NCI-H226 (cell line): ENCODE results near the gene UBE2S.
"Not testable (repeated sequence)": the region's sequence is repeated elsewhere in the genome, so short reads cannot be mapped to it uniquely, and the experiment has no call there.

Experiments
- DNase-seq: peaks from one replicate; pipeline ENCODE4 v3.0.0-alpha.2; 2015

The UBE2S gene

DNA sequence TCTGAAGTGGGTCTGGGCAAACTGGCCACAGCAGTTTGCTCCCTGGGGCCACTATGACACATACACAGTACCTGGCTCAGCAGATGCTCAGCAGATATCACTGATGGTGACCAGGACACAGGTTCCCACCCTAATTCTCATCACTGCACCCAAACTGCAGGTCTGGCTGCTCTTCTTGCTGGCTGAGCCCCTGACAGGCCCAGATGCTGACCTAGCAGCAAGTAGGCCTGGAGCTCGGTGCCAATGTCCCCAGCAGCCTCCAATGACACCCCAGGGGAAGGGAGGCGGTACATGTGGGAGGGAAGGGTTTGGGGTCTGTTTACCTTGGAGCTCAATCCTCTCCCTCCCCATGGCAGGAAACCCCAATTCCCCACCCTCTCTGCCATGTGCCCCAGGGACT is 5.1 kb downstream of the UBE2S start:
- DNase-seq: no peak

DNA sequence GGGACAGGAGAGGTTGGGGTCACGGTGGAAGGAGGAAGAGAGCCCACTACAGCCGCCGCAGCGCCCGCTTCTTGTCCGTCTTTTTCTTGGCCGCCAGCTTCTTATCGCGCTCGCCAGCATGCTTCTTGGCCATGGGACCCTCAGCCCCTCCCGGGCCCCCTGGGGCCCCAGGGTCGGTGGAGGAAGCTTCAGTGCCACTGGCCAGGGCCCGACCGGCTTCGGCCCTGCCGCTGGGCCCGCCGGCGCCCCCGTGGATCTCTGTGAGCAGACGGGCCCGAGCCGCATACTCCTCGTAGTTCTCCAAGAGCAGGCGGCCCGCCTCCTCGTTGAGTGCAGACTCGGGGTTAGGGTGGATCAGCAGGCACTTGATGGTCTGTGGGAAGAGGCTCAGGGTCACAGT is 6.2 kb downstream of the UBE2S start:
- DNase-seq: not testable (repeated sequence)

DNA sequence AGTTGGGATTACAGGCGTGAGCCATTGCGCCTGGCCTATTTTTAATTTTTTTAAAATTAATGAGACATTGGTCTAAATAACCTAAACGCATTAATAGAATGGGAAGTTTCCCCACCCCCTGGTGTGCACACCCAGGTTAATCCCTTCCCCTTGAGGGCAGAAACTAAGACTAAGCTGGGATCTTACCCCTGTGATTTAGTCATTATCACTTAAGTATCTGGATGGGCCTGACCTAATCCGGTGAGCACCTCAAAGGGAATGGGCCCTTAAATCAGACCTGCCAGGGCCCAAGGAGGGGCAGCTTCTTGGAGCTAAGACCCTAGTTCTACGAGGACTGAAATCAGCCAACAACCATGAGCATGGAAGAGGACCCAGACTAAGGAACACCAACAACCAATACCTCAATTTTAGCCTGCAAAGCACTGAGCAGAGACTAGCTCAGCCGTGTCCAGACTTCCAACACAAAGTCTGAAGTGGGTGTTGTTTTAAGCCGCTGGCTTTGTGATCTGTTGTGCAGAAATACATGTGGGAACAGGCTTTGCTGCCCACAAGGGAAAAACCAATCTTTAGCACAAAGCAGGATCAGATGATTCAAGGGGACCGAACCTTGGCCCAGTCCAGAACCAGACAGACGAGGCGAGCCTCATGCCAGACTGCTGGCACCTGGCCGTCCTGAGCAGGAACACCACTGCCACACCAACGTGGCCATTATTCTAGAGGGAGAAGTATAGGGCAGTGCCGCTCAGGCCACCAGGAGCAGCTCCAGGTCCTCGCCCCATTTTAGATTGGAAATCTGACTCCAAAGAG is 7.1 kb downstream of the UBE2S start:
- no peak for DNase-seq

DNA sequence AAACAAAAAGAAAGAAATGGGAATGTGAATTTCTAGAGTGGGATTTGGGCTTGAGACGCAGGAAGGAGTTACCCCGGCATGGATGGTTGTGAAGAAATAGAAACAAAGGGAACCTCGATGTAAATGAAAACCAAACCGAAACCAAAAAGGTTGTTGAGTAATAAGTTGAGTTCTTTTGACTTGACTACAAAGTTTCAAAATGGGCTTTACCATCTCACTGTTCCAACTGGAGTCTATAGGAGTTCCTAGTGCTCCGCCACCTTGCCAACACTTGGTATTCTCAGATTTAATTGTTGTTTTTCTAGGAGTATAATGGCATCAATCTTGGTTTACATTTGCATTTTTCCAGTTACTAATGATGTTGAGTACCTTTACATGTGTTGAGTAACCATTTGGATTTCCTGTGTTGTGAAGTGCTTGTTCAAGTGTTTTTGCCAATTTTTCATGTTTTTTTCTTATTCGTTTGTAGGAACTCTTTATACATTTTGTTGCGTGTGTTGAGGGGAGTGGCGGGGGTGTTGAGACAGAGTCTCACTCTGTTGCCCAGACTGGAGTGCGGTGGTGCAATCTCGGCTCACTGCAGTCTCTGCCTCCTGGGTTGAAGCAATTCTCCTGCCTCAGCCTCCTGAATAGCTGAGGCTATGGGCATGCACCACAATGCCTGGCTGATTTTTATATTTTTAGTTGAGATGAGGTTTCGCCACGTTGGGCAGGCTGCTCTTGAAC is 9.2 kb downstream of the UBE2S start:
- no peak for DNase-seq

DNA sequence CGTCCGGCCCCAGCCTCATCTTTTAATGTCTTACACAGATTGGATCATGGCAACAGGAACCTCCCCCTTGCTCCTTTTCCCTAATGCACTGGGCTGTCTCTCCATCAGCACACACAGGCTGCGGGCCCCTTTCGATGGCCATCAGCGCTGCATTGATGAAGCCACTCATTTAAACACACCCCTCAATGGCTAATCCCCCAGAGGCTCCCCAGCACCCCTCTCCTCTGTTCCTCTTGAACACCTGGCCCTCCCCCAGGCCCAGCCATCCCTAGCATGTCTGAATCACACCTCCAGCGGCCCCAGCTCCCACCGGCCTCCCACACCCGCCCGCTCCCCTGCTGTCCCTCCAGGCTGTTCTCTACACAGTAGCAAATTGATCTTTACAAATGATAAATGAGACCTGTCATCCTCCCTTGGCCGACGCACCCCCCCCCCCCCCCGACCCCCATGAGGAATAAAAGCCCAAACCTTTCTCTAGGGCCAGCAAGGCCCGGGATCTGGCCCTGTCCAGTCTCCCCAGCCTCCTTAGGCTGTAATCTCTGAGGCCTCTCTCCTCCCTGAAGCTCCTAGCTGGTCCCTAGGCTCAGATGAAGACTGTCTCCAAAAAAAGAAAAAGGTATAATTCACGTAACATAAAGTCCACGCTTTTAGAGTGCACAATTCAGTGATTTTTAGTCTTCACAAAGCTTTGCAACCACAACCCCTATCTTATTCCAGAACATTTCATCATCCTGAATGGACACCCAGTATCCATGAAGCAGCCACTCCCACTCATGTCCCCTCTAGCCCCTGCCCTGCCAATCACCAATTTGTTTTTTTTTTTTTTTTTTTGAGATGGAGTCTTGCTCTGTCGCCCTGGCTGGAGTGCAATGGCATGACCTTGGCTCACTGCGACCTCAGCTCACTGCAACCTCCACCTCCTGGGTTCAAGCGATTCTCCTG is 14.5 kb downstream of the UBE2S start:
- DNase-seq: no peak

DNA sequence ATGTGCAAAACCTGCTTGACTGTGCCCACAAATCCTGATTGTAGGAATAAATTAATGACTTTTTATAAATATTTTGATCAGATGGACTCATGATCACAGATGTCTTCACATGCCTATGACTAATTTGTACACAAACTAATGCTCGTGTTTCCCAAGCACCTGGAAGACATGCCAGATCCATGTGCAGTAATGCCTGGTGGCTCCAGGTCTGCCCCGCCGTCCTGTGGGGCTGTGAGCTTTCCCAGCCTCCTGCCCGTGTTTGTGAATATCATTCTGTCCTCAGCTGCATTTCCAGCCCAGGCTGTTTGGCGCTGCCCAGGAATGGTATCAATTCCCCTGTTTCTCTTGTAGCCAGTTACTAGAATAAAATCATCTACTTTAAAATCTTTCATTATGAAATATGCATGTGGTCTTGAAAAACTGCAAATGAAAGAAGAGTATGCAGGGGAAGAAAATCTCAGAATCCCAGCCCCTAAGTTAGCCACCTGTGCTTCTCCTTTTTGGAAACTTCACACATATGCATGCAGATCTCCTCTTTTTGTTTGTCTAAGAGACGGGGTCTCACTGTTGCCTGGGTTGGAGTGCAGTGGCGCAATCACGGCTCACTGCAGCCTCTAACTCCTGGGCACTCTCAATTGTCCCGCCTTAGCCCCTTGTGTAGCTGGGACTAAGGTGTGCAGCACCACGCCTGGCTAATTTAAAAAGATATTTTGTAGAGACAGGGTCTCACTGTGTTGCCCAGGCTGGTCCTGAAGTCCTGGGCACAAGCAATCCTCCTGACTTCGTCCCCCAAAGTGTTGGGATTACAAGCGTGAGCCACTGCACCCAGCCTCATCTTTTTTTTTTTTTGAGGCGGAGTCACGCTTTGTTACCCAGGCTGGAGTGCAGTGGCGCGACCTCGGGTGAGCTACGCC is 15.6 kb downstream of the UBE2S start:
- DNase-seq: no peak

DNA sequence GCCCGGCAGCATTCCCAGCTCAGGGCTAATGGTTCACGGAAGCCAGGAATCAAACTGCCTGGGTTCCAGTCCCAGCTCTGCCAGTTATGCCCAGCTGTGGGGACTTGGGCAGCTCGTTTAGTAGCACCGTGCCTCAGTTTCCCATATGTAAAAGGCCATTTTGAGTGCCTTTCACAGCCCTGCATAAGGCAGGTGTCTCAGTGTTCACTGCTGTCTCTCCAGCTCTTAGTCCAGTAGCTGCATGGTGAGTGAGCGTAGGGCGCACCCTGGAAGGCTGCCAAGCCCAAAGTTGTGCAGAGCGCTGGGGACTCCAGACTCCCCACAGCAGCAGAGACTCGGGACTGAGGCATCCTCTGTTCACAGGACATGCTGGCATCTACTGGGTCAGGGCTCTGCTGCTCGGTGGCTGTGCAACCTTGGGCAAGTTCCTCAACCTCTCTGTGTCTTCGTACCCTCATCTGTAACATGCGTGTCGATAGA is 16.4 kb downstream of the UBE2S start:
- no peak for DNase-seq

DNA sequence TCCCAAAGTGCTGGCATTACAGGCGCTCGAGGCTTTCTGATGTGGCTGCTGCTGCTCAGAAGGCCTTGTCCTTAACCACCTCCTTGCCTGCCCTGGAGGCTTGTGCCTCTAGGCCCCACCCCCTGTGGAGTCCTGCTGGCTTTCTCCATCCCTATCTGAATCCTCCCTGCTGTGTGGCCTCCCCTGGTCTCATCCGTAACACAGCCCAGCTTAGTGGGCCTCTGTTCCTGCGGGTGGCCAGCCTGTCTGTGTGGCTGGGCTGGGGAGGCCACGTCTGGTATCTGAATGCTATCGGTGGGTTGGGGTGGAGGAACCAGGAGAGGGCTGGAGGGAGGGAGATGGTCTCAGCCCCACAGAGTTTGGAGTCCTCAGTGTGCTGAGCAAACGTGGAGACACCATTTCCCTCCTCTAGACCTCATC is 17.1 kb downstream of the UBE2S start:
- no peak for DNase-seq

DNA sequence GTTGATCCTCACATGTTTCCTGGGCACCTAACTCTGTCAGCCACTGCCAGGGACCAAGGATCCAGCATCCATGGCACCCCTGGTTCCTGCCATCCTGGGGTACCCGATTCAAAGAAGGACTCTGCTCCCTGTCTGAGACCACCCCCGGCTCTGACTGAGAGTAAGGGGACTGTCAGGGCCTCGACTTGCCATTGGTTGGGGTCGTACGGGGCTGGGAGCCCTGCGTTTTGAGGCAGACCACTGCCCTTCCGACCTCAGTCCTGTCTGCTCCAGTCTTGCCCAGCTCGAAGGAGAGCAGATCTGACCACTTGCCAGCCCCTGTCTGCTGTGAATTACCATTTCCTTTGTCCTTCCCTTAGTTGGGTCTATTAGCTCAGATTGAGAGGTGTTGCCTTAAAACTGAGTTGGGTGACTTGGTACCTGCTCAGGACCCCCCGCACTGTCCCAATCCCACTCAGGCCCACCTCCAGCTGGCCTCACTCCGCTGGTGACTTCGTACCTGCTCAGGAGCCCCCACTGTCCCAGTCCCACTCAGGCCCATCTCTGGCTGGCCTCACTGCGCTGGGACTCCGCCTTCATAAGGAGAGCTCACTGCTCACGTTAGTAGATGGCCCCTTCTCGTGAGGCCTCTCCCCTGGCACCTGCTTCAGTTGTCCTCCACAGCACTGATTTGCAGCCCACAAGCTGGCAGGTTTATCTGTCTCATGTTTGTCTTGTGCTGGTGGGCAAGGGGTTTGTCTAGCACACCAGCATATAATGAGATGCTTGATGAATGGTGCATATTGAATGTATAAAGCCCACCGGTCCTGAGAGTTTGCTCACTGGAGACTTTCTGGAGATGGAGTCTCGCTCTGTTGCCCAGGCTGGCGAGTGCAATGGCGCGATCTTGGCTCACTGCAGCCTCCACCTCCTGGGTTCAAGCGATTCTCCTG is 17.9 kb downstream of the UBE2S start:
- DNase-seq: no peak

DNA sequence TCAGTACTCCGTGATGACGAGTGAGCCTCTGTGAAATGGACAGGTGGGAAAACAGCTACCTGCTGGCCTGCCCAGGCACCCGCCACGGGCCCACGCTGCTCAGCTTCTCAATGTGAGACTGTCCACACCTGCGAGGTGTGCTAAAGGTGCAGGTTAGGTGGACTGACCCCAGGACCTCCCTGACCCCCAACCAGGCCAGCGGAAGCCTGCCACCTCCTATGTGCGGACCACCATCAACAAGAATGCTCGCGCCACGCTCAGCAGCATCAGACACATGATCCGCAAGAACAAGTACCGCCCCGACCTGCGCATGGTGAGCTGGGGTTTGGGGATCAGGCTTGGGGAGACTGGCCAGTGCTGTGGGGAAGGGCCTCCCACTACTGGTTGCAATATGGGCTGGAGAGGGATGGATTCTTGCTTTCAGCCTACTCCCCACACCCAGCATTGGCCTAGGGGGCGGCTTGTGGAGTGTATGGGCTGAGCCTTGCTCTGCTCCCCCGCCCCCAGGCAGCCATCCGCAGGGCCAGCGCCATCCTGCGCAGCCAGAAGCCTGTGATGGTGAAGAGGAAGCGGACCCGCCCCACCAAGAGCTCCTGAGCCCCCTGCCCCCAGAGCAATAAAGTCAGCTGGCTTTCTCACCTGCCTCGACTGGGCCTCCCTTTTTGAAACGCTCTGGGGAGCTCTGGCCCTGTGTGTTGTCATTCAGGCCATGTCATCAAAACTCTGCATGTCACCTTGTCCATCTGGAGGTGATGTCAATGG is 19.7 kb downstream of the UBE2S start:
- no peak for DNase-seq

DNA sequence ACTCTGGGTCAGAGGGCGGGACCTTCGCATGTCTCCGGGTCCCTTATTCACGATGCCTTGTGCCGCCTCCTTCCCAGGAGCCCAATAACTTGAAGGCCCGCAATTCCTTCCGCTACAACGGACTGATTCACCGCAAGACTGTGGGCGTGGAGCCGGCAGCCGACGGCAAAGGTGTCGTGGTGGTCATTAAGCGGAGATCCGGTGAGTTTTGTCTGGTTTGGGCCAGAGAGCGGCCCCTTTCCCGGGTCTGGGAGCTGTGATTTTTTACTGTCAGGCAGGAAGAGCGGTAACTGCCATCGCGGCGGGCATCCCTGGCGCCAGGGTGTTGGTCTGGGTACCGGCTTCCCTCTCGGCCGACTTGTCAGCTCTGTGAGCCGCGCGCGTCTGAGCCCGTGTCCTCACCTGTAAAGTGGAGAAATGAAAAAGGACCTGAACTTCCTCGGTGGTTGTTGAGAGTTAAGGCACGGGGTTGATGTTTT is 21.1 kb downstream of the UBE2S start:
- no peak for DNase-seq

DNA sequence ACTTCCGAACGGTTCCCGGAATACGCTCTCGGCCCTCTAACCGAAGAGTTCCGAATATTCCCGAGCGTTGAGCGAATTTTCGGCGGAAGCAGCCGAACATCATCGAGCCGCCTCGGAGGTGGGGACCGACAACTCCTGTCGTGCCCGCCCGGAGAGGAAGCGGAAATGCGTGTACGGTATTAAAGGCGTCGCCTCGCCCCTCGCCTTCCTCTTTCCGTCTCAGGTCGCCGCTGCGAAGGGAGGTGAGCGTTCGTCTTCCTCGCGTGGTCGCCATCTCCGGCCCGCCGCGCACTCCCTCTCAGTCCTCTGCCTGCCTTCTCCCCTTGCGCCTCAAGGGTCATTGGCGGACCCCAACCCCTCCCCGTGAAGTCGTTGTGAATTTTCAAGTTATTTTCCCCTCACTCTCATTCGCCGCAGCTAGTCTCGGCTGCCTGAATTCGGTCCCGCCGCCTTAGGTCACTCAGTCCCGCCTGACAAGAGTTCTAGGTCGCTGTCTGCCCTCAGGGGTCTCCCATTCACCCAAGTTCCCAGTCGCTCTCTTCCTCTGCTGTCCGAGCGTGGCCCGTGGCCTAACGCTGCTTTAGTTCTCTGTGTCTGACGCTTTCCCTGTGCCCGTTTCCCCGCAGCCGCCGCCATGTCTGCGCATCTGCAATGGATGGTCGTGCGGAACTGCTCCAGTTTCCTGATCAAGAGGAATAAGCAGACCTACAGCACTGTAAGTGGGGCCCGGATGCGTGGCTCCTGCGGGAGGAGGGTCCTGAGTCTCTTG is 21.7 kb downstream of the UBE2S start, which contains the start of gene RPL28:
Gene RPL28, plus strand, starts transcription at position 209 of the 769 bp plus-strand sequence. Its CDS starts 426 bp downstream, at position 635.
- peak; percentile 98 for DNase-seq

DNA sequence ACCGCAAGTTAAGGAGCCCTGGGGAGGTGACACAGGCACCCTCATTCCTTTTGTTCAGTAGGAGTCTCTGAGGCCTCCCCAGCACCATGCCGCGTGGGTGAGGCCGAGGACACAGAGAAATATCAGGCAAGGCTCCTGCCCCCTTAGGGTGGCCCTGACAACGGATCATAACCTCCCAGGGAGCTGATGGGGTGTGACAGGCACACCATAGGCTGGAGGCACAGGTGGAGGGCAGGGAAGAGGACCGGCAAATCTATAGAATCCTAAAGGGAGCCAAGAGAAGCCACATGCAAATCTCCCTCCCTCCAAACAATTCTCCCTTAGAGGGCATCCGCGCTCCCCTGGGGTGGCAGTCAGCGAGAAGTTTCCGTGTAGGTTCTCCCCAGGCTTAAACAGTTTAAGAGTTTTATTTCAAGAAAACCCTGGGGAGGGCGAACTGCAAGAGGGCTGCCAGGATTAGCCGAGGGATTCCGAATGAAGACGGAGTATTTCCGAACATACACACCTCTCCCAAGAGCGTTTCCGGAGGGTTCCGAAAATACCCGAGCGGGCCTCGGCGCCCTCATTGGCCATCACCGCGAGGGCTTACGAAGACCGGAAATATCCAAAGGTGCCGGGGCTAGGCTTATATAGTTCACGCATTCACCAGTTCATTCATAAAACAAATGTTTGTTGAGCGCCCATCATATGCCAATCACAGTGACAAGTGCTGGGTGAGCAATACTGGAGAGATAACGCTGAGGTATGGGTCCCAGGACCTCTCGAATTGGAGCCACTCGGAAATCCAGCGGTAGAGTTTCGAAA is 22.5 kb downstream of the UBE2S start:
- peak; percentile 97 for DNase-seq

DNA sequence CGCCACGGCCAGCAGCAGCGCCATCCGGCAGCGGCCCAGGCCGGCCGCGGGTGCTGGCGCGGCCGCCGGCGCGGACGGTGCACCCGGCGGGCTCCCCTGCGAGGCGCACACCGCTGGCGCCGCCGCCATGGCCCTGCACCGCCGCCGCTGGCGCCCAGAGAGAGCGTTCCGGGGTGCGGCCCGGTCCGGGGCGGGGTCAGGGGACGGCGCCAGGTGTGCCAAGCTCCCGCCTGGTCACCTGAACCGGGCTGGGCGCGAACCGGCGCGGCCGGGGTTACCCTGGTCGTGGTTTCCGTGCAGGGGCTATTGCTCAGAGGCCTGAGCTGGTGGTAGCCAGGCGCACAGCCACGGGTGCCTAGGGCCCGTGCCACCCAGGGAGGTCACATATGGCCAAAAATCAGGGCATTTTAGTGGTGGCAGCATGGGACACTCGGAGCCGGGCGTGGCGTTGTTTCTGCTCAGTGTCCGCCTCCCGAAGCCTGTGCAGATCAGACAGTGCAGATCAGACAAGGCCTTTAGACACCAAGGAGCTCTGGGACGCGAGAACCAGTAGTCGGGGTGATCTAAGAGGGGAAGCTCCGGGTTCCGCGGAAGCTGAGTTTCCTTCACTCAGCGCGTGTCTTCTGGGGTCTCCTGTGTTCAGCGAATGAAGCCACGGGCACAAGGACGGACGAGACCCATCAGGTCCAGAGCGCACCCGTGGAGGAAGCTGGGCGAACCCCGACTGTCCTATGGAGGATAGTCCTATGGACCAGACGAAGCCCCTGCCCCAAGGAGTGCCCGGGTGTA is 23.3 kb downstream of the UBE2S start, which contains the start of gene TMEM238:
Gene TMEM238, minus strand, starts transcription at position 162 of the 789 bp plus-strand sequence. Its CDS starts 33 bp downstream, at position 129.
- DNase-seq: no peak

DNA sequence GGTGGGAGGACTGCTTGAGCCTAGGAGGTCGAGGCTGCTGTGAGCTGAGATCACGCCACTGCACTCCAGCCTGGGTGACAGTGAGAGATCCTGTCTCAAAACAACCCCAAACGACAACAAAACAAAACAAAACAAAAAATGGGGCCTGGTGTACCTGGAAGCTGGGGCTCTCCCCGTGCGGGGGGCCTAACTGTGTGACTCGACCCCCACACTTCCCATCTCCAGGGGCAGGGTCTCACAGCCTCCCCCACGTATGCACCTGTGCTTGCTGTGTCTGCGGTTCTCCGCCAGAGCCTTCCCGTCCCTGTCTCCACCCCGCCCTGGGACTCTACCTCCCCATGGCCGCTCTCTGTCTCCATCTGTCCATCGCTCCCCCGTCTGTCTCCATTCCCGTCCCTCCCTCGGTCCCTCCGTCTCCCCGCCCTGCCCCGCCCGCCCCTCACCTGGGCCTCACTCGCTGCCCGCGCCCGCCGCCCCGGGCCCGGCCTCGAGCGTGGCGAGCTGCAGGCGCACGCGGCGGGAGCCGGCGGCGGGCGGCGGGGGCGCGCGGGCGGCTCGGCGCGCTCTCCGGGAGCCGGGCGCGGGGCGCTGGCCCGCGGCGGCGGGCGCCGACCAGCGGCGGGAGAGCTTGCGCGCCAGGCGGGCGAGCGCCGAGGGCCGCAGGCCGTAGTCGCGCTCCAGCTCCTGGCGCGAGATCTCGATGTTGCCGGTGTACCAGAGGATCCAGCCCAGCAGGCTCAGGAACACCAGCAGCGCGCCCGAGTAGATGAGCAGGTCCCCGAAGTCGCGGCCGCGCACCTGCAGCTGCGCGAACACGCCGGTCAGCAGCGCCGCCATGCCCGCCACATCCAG is 24.1 kb downstream of the UBE2S start:
- DNase-seq: peak; percentile 75

DNA sequence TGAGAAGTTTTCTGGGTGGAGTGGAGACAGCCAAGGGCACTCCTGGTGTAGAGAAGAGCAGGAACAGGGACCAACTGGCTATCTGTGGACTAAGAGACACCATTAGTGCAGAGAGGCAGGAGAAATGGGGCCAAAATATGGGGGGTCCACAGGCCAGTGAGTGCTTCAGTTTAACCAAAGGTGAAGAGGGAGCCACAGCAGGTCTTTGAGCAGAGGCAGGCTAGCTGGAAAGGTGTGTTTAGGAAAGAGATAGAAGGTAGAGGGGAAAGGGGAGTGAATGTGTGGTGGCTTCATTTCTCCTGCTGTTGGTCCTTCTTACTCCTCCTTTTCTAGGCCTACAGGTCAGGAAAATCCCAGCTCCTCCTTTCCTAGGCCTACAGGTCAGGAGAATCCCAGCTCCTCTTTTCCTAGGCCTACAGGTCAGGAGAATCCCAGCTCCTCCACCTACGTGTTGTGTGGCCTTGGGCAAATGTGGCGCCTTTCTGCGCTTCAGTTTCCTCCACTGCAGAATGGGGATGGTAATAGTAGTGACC is 25.0 kb downstream of the UBE2S start:
- no peak for DNase-seq
